ENCODE measurements around the gene SELPLG.
"Not testable (repeated sequence)": the region's sequence is repeated elsewhere in the genome, so short reads cannot be mapped to it uniquely, and the experiment has no call there.

The SELPLG gene

GRCh38 chr12:108602209-108602705, 31.4 kb downstream of the SELPLG start:
- DNase-seq, result no peak

DNA sequence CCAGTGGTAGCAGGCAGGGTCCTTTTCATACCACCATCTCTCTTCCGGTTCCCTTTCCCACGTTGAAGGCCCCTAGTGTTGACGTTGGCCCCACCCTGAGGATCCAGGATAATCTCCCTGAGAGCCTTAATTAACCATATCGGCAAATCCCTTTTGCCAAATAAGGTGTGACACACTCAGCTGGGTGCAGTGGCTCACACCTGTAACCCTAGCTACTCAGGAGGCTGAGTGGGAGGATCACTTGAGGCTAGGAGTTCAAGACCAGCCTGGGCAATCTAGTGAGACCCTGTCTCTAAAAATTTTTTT, 33.0 kb downstream of the SELPLG start:
- DNase-seq, result no peak

DNA sequence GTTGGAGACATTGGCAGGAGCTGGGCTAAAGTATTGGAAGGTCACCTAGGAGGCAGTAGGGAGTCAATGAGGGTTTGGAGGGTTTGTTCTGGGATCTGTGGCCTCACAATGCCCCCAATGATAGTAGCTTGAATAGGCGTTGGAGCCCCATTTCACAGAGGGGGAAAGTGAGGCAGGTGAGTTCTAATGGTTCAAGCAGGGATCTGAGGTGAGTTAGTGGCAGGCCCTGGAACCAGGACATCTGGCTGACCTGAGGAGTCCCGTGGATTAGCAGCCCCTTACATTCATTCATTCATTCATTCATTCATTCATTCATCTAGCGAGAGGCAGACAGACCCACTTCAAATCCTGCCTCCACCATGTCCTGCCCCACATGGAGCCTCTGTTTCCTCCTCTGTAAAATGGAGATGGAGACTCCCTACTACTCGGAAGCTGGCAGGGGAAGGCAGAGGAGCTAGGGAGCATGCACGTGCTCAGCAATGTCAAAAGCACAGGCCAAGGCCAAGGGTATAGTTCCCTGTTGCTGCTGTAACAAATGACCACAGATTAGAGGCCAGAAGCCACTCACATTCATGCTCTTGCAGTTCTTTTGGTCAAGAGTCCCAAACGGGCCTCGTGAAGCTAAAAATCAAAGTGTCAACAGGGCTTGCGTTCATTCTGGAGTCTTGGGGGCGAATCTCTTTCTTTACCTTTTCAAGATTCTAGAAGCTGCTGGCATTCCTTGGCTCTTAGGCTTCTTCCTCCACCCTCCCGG, 33.6 kb downstream of the SELPLG start:
- DNase-seq, result no peak

DNA sequence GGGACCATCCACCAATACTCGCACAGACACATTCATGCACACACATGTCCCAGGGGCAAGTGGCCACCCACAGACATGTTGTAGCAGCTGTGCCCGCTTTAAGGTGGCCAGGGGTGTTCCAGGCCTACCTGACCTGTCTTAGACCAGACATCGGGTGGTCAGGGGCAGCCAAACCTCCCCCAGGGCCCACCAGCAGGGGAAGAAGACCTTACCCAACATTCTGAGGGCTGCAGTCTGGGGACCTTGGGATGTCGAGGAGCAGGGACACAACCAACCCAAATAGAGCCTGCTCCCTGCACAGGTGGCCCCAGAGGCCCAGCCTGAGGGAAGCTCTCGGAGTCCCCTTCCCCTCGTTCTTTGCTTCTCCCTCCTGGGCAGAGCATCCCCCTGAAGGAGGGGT, 34.2 kb downstream of the SELPLG start:
- DNase-seq, result no peak

DNA sequence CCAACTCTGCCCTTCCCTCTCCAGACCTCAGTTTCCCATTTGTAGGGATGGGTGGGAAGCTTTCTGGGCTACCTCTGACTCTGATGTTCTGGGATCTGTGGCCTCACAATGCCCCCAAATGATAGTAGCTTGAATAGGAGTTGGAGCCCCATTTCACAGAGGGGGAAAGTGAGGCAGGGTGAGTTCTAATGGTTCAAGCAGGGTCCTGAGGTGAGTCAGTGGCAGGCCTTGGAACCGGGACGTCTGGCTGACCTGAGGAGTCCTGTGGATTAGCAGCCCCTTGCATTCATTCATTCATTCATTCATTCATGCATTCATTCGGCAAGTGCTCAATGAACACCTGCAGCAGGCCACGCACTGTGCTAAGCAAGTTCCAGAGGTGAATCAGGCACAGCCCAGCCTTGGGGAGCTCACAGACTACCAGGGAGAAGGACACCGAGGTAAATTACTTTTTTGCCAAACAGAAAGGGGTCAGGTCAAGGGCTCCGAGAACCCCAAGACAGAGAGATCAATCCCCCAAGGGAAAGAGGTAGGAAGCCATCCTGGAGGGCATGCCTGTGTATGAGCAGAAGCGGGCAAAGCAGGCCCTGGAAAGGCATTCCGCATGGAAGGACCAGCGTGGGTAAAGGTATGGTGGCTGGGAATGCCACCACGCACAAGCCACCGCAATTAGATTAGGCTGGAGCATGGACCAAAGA, 35.0 kb downstream of the SELPLG start:
- DNase-seq, result no peak

DNA sequence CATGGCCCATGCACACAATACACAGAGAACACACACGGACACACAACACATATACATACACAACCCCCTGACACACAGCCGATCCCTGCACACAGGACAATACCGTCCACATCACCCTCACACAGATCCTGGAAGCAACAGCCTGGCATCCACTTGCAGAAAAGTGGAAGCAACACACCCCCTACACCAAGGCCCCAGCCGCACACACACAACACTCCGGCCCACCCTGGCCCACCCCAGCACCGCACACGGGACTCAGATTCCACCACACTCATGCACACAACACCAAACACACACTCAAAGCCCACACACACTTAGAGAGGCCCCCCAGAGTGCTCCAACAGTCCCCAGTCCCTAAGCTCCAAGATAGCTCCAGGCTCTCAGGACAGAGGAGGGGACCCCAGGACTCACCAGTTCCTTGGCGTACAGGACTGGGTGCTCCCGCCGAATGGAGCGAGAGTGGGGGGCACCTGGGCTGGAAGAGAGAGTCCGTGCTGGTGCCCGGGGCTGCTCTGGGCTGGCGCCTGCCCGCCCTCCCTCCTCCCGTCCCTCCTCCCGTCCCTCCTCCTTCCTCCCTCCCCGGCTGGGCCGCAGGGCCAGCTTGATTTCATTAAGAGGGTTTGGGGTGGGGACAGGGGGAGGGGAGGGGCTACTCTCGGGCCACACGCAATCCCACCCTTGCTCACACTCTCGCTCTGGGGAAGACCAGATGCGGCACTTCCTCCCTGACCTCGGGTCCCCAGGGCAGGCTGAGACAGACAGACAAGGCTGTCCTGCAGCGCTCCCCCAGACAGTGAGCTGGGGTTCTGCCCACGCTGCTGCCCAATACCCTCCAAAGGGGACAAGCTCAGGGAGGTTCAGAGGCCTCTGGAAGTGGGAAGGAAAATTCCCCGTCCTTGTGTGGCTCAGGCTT, 35.9 kb downstream of the SELPLG start, which contains the start of gene TMEM119:
TSS of gene TMEM119 (minus strand) at position 526 of the 913 bp plus-strand sequence. CDS start 5,701 bp downstream, outside the sequence.
- DNase-seq, result no peak

DNA sequence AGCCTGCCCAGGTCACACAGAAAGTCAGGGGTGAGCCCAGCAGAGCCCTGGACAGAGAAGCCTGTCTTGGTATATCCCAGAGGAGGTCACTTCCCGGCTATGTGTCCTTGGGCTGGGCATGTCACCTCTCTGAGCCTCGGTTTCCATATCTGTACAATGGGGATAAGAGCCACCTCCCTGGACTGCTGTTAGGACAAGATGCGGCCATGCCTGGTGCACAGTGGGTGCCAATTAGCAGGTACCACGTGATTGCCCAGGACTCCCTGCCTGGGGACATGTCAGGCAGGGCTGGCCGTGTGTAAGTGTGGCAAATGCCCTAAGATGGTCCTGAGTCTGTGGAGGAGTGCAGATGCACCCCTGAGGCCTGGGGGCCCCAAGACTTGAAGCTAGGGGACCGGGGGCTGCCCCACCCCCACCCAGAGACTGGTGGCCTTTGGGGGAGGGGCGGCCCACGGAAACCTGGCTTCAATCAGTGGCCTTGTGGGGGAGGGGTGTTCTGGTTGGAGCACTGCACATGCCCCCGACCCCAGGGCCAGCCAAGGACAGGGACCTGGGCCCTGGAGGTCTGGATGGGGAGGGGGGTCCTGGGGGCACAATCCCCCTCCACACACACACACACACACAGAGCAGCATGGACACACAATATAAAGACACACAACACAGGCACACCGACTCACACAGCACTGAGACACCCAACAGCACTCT, 36.7 kb downstream of the SELPLG start:
- no peak for DNase-seq

- DNase-seq, result no peak
Measured at GRCh38 chr12:108595711-108596647, 37.7 kb downstream of the SELPLG start.

DNA sequence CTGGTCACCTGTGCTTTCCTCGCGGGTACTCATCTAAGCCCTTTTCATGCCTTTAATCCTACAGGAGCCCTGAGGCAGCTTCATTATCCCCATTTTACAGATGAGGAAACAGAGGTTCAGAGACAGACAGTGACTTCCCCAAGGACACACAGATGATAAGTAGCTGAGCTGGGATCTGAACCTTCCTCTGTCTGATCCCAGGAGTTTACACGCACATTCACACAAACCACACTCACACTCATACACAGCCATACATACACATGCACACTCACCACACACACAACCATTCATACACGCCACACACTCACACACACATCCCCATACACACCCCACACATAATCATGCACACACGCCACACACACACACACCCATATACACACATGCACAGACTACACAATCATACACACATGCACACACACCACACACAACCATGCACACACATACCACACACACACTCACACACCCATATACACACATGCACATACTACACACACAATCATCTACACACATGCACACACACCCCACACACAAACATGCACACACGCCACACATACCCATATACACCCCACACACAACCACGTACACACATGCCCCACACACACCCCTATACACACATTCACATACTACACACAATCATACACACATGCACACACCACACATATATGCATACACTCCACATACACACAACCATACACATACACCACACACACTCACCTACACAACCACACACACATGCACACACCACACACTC, 38.6 kb downstream of the SELPLG start:
- DNase-seq, result no peak

- DNase-seq, result no peak
Measured at GRCh38 chr12:108594323-108594903, 39.3 kb downstream of the SELPLG start.

DNA sequence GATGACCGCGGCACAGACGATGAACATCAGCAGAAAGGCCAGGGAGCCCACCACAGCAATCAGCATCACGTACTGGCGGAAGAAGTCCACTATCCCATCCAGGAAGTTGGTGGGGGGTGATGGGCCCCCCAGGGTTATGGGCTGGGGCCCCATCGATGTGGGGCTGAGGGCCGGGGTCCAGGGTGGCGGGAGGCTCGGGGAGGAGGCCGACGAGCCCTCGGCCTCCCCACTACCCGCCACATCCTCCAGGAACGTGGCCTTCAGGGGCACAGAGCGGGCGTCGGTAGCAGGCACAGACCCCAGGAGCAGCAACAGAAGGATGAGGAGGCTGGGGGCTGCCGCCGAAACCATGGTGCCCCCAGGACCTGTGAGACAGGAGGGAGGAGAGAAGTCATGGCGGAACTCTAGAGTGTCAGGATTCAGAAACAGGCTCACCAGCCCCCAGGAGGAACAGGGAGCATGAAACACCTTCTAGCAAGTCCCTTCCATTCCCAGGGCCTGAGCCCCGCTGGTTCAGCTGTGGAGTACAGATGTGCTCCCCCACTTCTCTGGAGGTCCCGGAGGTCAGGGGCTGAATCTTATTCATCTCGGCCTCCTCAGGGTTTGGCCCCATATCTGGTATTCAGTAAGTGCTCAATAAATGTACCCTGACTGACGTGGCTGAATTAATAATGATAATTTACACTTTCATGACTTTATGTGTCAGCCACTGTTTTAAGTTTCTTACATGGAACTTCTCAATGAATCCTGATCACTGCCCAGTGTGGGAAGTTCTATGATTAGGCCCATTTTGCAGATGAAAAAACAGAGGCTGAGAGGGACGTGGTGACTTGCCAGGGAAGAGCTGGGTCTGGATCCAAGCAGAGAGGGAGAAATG, 41.4 kb downstream of the SELPLG start:
- no peak for DNase-seq

DNA sequence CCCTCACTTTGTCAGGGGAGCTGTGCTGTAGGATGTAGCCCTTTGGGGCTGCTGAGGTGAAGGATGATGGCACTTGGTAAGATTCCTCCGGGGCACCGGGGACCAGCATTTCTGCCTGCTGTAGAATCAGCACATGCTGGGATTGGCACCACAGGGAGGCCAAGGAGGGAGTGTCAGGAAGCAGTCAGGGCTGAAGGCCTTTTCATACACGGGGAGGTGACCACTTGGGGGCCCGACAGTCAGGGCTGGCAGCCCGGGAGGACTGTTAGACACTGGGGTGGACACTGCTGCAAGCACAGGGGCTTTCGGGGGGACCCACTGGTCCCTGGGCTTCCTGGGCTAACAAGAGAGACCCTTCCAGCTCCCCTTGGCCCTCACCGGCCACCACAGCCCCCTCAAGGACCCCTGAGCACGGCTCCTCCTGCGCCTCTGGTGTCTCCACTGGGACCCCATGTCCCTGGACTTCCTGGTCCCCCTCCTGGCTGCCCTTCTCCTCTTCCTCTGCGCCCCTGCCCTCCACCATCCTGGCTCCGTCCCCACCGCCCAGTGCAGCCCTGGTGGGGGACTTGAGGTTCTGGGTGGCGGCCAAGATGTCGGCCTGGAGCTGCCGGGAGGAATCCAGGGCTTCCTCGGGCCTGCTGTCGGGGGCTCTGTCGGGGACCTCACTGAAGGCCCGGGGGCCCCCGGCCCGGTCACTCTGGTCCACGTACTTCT, 42.3 kb downstream of the SELPLG start:
- DNase-seq, result no peak

GRCh38 chr12:108590463-108590862, 43.2 kb downstream of the SELPLG start:
- not testable (repeated sequence) for DNase-seq

DNA sequence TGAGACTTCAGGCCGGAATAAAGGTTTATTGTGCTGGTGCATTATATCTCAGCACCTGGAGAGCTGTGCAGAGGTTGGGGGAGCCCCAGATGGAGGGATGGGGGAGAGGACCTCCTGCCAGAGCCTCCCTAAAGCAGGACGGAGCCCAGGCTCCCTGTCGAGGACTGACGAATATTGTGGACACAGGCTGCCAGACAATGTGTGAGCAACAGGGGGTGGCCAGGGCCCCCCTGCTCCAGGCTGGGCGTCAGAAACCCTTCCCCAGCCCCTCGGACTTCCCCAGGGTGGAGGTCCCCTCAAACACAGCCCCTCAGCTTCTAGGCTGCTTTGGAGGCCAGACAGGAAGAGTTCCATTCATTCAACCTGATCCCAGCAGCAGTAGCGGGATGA, 43.9 kb downstream of the SELPLG start:
- no peak for DNase-seq

- DNase-seq, result no peak
Measured at GRCh38 chr12:108589028-108589839, 44.5 kb downstream of the SELPLG start.

DNA sequence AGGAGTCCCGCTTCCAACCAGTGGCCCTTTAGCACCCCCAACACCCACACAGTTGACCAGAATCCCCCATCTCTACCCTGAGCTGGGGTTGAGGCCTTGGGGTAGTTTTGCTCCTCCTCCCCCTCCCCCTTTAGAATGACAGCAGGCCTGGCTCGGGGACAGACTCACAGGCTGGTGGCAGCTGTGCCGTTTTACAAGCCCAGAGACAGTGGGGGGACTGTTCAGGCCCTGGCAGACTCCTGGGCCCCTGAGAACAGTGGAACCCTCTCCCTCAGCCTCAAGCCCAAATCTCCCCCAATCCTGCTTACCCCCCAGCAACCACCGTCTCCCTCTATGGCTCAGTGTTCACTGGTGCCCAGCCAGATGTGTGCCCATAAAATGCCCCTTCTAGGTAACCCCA, 45.9 kb downstream of the SELPLG start:
- DNase-seq, result no peak

GRCh38 chr12:108586306-108586705, 47.4 kb downstream of the SELPLG start:
- no peak for DNase-seq

- DNase-seq, result no peak
Measured at GRCh38 chr12:108585864-108586263, 47.8 kb downstream of the SELPLG start.

All from NCI-H1105 treated with DMSO at 0.1 percent for 48 hours (cell line).